ENCODE data around the gene AQP1. TPM values are rescaled to one million over a fixed set of nuclear protein-coding genes. Genes with fewer than 3 reads are reported as not detected.
A peak's percentile ranks its signal among the peaks of the same experiment; 100 is the strongest.

Gene AQP1
- total RNA-seq, 1 experiment from 2014 or later, result 1.4 TPM

- DNase-seq (ENCODE audit: low spot score), result peak; percentile 90
Observed at GRCh38 chr7:30920584-30921539, 9.2 kb downstream of the AQP1 start.

- DNase-seq (ENCODE audit: low spot score), result no peak
Observed at GRCh38 chr7:30921540-30922401, 10.1 kb downstream of the AQP1 start.

GRCh38 chr7:30922596-30922995 lies 10.9 kb downstream of the AQP1 start:
- DNase-seq (ENCODE audit: low spot score), result no peak

GRCh38 chr7:30923009-30923773 lies 11.5 kb downstream of the AQP1 start:
- no peak for DNase-seq (ENCODE audit: low spot score)

- DNase-seq (ENCODE audit: low spot score), result no peak
Observed at GRCh38 chr7:30923774-30924413, 12.2 kb downstream of the AQP1 start.

- DNase-seq (ENCODE audit: low spot score), result no peak
Observed at GRCh38 chr7:30924624-30925023, 13.0 kb downstream of the AQP1 start.

- no peak for DNase-seq (ENCODE audit: low spot score)
Observed at GRCh38 chr7:30925117-30925516, 13.5 kb downstream of the AQP1 start.

- no peak for DNase-seq (ENCODE audit: low spot score)
Observed at GRCh38 chr7:30925913-30926312, 14.3 kb downstream of the AQP1 start.

GRCh38 chr7:30926313-30926712 lies 14.7 kb downstream of the AQP1 start:
- no peak for DNase-seq (ENCODE audit: low spot score)

GRCh38 chr7:30927040-30927439 lies 15.4 kb downstream of the AQP1 start:
- no peak for DNase-seq (ENCODE audit: low spot score)

- DNase-seq (ENCODE audit: low spot score), result no peak
Observed at GRCh38 chr7:30927559-30927958, 15.9 kb downstream of the AQP1 start.

GRCh38 chr7:30928254-30928872 lies 16.7 kb downstream of the AQP1 start:
- no peak for DNase-seq (ENCODE audit: low spot score)

GRCh38 chr7:30929686-30930085 lies 18.0 kb downstream of the AQP1 start:
- DNase-seq (ENCODE audit: low spot score), result no peak

GRCh38 chr7:30930621-30931020 lies 19.0 kb downstream of the AQP1 start:
- no peak for DNase-seq (ENCODE audit: low spot score)

- peak; percentile 17 for DNase-seq (ENCODE audit: low spot score)
Observed at GRCh38 chr7:30931161-30931928, 19.7 kb downstream of the AQP1 start.

- no peak for DNase-seq (ENCODE audit: low spot score)
Observed at GRCh38 chr7:30931929-30932540, 20.4 kb downstream of the AQP1 start.

GRCh38 chr7:30932562-30932961 lies 20.9 kb downstream of the AQP1 start:
- peak; percentile 9 for DNase-seq (ENCODE audit: low spot score)

GRCh38 chr7:30933124-30933974 lies 21.7 kb downstream of the AQP1 start:
- DNase-seq (ENCODE audit: low spot score), result no peak

- DNase-seq (ENCODE audit: low spot score), result no peak
Observed at GRCh38 chr7:30934225-30934624, 22.6 kb downstream of the AQP1 start.
